Gastrocnemius medialis (tissue), 4 donors: ENCODE results near the gene CAPN13.

Source experiments
- CTCF ChIP-seq, 5 experiments: fragments of 450-650 bp in 3 of 5; fragments of 200-600 bp in 2 of 5; sonication (generic) in 2 of 5; IDR thresholded peaks in 4 of 5; conservative IDR thresholded peaks in 1 of 5; 1 replicate in 4 of 5; 2 replicates in 1 of 5; pipeline ENCODE4 v1.5.1; 2016 to 2019; ENCODE audit warnings: antibody characterized with exemption in 5 of 5, mild to moderate bottlenecking in 3 of 5, moderate library complexity in 3 of 5
- POLR2A ChIP-seq, 2 donors: fragments of 450-650 bp; IDR thresholded peaks; one replicate each; pipeline ENCODE4 v1.6.1; 2017; ENCODE audit warnings: antibody characterized with exemption in 2 of 2, mild to moderate bottlenecking in 2 of 2, moderate library complexity in 2 of 2

- TF ChIP-seq CTCF (IDR thresholded peaks at IDR 0.05 in 4 of 5, conservative IDR thresholded peaks at IDR 0.05 in 1 of 5), result no peak
- no peak for TF ChIP-seq POLR2A (IDR thresholded peaks at IDR 0.05)
Observed at GRCh38 chr2:30695749-30696148, 111.5 kb downstream of the CAPN13 start.
